ENCODE measurements around the gene MRPL40. TPM values are rescaled to one million over a fixed set of nuclear protein-coding genes. Genes with fewer than 3 reads are reported as not detected.

Gene MRPL40
- total RNA-seq, 2 experiments from 2014 or later: 22.0 to 23.6 TPM

DNA sequence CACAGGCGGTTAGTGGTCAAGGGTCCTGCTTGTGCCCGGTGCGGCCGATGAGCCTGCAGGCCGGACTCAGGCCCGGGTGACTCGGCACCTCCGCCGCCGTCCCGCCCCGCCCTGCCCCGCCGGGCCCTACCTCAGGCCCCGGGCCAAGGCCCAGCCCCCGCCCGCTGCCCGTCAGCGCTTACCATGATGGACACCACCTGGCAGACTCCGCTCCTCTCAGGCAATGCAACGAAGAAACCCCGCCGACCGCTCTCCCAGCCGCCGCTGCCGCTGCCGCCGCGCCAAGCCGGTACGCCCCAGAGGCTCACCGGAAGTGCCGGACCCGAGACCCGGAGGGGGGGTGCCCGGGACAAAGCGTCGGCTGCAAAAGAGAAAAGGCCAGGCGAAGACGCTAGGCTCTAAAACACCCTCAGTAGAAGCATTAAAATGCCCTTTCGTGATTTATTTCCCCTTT is 46.6 kb downstream of the MRPL40 start, which contains the start of gene UFD1:
UFD1 (minus strand) TSS at position 293 of the 454 bp plus-strand sequence; CDS start at position 185, 108 bp downstream.
- Mint-ChIP-seq H3K36me3 (peaks cover 9% of the 10 kb centered on the region), H3K4me1 (peaks cover 36% of the 10 kb centered on the region), H3K27ac (peak within 1 kb of the TSS; percentile 97), H3K27me3 (no peaks in the 10 kb centered on the region), H3K9me3 (no peaks in the 10 kb centered on the region), H3K4me3 (peak within 1 kb of the TSS; percentile 100)
- ATAC-seq (ENCODE audit: low read depth) (peak; percentile 44), DNase-seq (peak; percentile 86)
- POLR2A ChIA-PET: interaction anchor here (0.6 to 2.3 kb wide), 15 partner anchors 27 to 1874 kb away, joined by 3 to 16 read pairs (median 4); partner anchors contain the start of genes C22orf39, ESS2, HIRA and MRPL40

DNA sequence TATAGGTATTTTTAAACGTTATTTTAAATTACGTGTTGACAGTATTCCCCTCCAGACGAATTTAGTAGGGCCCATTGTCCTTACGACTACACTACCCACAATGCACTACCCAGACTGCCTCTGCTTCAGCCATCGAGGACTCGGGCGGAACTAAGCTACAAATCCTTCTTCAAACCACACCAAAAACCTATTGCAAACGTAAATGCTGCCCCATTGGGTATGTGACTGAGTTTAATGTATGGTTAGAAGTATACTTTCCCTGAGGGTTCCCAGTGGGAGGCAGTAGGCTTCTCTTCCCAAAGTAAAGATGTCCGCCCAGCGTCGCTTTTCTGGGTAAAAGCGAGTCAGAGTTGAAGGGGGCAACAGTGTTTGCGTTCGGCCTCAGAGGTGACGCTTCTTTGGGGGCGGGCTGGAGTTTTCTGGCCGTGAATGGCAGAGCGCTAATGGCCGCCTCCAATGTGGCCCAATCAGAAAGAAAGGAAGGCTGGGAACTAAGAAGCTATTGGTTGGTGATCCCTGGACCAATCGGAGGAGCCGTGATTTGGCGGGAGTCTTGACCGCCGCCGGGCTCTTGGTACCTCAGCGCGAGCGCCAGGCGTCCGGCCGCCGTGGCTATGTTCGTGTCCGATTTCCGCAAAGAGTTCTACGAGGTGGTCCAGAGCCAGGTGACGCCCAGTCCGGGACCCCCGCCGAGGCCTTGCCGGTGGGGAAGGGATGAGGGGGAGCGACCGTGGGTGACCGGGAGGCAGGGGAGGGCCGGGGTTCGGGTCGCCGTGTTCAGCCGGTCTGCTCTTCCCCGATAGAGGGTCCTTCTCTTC is 47.2 kb downstream of the MRPL40 start, which contains the start of gene CDC45:
CDC45 (plus strand) TSS at position 566 of the 818 bp plus-strand sequence; CDS start at position 615, 49 bp downstream.
- peaks cover 35% of the 10 kb centered on the region for H3K4me1 Mint-ChIP-seq
- peak within 1 kb of the TSS; percentile 100 for H3K4me3 Mint-ChIP-seq
- H3K27ac Mint-ChIP-seq: peak within 1 kb of the TSS; percentile 97

DNA sequence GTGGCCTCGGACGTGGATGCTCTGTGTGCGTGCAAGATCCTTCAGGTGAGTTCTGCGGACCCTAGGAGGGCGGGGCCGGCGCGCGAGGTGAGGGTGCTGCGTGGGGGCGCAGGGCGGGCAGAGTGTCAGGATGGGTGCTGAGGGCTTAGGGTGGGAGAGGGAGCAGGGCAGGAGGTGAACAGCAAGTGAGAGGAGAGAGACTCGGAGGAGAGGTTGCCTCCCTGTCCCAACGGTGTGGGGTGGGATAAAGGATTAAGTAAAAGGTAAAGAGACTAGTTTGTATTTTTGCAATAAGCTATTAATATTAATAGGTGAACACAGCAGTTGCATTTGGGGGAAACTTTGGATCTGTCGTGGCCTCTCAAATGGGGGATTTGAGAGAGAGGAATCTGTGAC is 47.8 kb downstream of the MRPL40 start:
- Mint-ChIP-seq H3K27ac (peak overlapping the region; percentile 97), H3K27me3 (no peaks in the 10 kb centered on the region), H3K4me1 (peaks cover 35% of the 10 kb centered on the region), H3K36me3 (peaks cover 17% of the 10 kb centered on the region), H3K9me3 (no peaks in the 10 kb centered on the region), H3K4me3 (peak overlapping the region; percentile 100)
- ATAC-seq (ENCODE audit: low read depth) (no peak), DNase-seq (no peak)
- POLR2A ChIA-PET: interaction anchor here (0.6 to 2.3 kb wide), 9 partner anchors 32 to 336 kb away, joined by 3 to 16 read pairs (median 4); partner anchors contain the start of genes C22orf39, ESS2, HIRA and MRPL40

More for the DNA sequence above, 47.2 kb downstream of the MRPL40 start, which contains the start of gene CDC45:
- peak; percentile 94 for ATAC-seq (ENCODE audit: low read depth)
- peak; percentile 84 for DNase-seq
- POLR2A ChIA-PET: interaction anchor here (0.6 to 2.3 kb wide), 14 partner anchors 26 to 1875 kb away, joined by 3 to 16 read pairs (median 3); partner anchors contain the start of genes C22orf39, ESS2, HIRA and MRPL40
- peaks cover 11% of the 10 kb centered on the region for H3K36me3 Mint-ChIP-seq
- no peaks in the 10 kb centered on the region for H3K9me3 Mint-ChIP-seq
- no peaks in the 10 kb centered on the region for H3K27me3 Mint-ChIP-seq

DNA sequence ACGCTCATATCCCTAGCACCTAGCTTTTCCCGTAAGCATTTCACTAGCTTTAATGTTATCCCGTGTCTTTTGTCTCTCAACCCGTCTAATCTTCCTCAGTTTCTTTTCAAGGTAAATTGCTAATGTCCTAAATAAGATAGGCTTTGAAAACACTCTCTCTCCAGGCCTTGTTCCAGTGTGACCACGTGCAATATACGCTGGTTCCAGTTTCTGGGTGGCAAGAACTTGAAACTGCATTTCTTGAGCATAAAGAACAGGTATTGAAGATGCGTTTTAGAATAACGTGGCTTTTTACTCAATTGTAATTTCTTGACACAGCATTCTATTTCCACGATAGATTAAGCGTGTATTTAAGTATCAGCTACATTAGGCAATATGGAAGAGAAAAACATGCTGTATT is 48.4 kb downstream of the MRPL40 start:
- H3K36me3 Mint-ChIP-seq: peaks cover 18% of the 10 kb centered on the region
- peaks cover 31% of the 10 kb centered on the region for H3K4me1 Mint-ChIP-seq
- no peak overlapping the region for H3K27ac Mint-ChIP-seq
- ATAC-seq (ENCODE audit: low read depth): no peak
- no peaks in the 10 kb centered on the region for H3K27me3 Mint-ChIP-seq
- POLR2A ChIA-PET: interaction anchor here (0.6 to 1.6 kb wide), 3 partner anchors 60 to 336 kb away, joined by 3 to 4 read pairs (median 4); partner anchors contain the start of genes ESS2 and SLC25A1
- peak overlapping the region; percentile 100 for H3K4me3 Mint-ChIP-seq
- DNase-seq: no peak
- H3K9me3 Mint-ChIP-seq: no peaks in the 10 kb centered on the region

DNA sequence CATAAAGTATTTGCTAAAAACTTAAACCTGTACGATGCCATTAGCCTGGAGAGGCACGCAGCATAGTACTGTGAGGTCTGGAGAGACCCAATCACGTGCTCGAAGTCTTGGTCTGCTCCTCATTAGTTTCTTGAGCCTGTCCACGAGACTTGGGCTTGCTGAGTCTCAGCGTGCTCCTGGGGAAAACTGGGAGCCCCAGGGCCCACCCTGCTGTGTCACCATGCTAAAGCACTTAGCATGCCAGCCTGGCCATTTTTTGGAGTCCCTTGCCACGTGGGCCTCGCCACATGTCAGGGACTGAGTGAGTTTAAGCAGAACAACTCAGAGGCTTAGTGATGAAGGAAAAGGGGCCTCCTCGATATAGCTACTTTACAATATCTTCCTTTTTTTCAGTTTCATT is 50.0 kb downstream of the MRPL40 start:
- H3K27ac Mint-ChIP-seq: no peak overlapping the region
- H3K4me1 Mint-ChIP-seq: peaks cover 22% of the 10 kb centered on the region
- POLR2A ChIA-PET: no interaction called here
- no peaks in the 10 kb centered on the region for H3K9me3 Mint-ChIP-seq
- ATAC-seq (ENCODE audit: low read depth): no peak
- no peak overlapping the region for H3K4me3 Mint-ChIP-seq
- no peaks in the 10 kb centered on the region for H3K27me3 Mint-ChIP-seq
- peaks cover 20% of the 10 kb centered on the region for H3K36me3 Mint-ChIP-seq
- no peak for DNase-seq

DNA sequence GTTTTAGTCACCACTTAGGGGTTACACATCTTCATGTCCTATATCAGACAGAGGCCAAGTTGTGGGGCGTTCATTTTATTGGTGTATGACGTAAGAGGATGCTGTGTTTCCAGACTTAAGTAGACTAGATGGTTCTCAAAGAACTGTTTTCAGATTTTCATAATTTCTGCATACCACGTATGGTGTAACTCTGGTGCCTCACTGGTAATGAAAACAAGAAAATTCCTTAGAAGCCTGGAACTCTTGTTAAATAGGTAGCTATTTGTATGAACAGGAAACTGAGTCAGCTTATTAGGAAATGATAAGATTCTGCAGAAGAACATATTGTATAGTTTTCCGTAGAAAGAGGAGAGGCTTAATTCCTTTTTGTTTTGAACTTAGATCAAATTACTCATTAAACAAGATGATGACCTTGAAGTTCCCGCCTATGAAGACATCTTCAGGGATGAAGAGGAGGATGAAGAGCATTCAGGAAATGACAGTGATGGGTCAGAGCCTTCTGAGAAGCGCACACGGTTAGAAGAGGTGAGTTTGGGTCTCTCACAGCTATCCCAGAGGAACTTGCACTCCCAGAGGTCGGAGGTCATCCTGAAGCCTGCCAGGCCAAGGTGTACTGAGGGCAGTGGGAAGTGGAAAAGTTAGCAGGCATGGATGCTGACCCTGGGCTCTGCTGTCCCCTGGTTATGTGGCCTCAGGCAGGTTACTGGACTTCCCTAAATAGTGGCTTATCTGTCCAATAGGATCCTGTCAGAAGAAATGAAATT is 51.3 kb downstream of the MRPL40 start:
- H3K27ac Mint-ChIP-seq: no peak overlapping the region
- POLR2A ChIA-PET: no interaction called here
- no peak overlapping the region for H3K4me3 Mint-ChIP-seq
- no peak for DNase-seq
- ATAC-seq (ENCODE audit: low read depth): no peak
- H3K4me1 Mint-ChIP-seq: peaks cover 14% of the 10 kb centered on the region
- no peaks in the 10 kb centered on the region for H3K9me3 Mint-ChIP-seq
- no peaks in the 10 kb centered on the region for H3K27me3 Mint-ChIP-seq
- peaks cover 26% of the 10 kb centered on the region for H3K36me3 Mint-ChIP-seq

Other genes with a start within 250 kb of the MRPL40 start
- 1 to 10 TPM in 1 of 2 experiments, under 1 TPM in 1; 0.62 to 1.3 TPM for gene CLTCL1, start 140.8 kb upstream of the MRPL40 start, total RNA-seq
- 10 to 100 TPM; 37.8 to 42.7 TPM for gene HIRA, start 812 bp upstream of the MRPL40 start, total RNA-seq
- gene C22orf39, start 15.2 kb downstream of the MRPL40 start, total RNA-seq: 10 to 100 TPM; 42.2 to 47.4 TPM
- 10 to 100 TPM; 58.2 to 68.7 TPM for gene UFD1, start 46.6 kb downstream of the MRPL40 start, total RNA-seq
- 10 to 100 TPM; 54.2 to 56.1 TPM for gene CDC45, start 47.4 kb downstream of the MRPL40 start, total RNA-seq
- not detected for gene CLDN5, start 91.9 kb downstream of the MRPL40 start, total RNA-seq

Measured in activated naive CD8-positive, alpha-beta T cell treated with anti-CD3 and anti-CD28 coated beads, Interleukin-2, amount 10 ng/mL, durations not matched to agents 7 days and 5 days (primary cell).